K562 (cell line): ENCODE measurements around the gene HOXB1. TPM values are rescaled to one million over a fixed set of nuclear protein-coding genes. Genes with fewer than 3 reads are reported as not detected.

Source experiments
- ARID3B ChIP-seq: fragments of 250-450 bp; sonication (Bioruptor Pico); IDR thresholded peaks from 2 replicates; pipeline ENCODE4 v1.4.0; 2020; ENCODE audit warnings: borderline replicate concordance
- CHD1 ChIP-seq: fragments of 200-600 bp; sonication (generic); IDR thresholded peaks from one replicate; pipeline ENCODE4 v1.6.1; 2012; ENCODE audit warnings: mild to moderate bottlenecking, moderate library complexity, low read length, inconsistent platforms
- EGR1 ChIP-seq: fragments of 450-650 bp; conservative IDR thresholded peaks from 2 replicates; pipeline ENCODE4 v1.6.1; 2017; ENCODE audit warnings: mild to moderate bottlenecking
- LEF1 ChIP-seq: fragments of 450-650 bp; IDR thresholded peaks from 2 replicates; pipeline ENCODE4 v1.6.1; 2016; ENCODE audit warnings: mild to moderate bottlenecking
- MYNN ChIP-seq, 2 experiments: sonication (generic); formaldehyde crosslinking in 1 of 2; IDR thresholded peaks; 2 replicates each; pipeline versions ENCODE4 v1.5.0 to v1.6.1; 2016 to 2020; ENCODE audit warnings: antibody characterized with exemption in 1 of 2, missing genetic modification reagents in 1 of 2
- NFRKB ChIP-seq: fragments of 450-650 bp; IDR thresholded peaks from 2 replicates; pipeline ENCODE4 v1.6.1; 2016; ENCODE audit warnings: low read depth
- POLR2G ChIP-seq: fragments of 200-400 bp; formaldehyde crosslinking; IDR thresholded peaks from 2 replicates; pipeline ENCODE4 v1.6.1; 2017; ENCODE audit warnings: low read depth, mild to moderate bottlenecking, antibody characterized with exemption, low read length, moderate library complexity
- PPARD ChIP-seq: fragments of 250-450 bp; sonication (Bioruptor Pico); IDR thresholded peaks from 2 replicates; pipeline ENCODE4 v1.8.0; 2022; ENCODE audit warnings: inconsistent platforms, mild to moderate bottlenecking, moderate library complexity
- RREB1 ChIP-seq: fragments of 250-450 bp; sonication (Bioruptor Pico); IDR thresholded peaks from 2 replicates; pipeline ENCODE4 v1.4.0; 2020
- TAF1 ChIP-seq: IDR thresholded peaks from 2 replicates; pipeline ENCODE4 v1.6.1; 2011; ENCODE audit warnings: mild to moderate bottlenecking, low read length, moderate library complexity; ENCODE audit not compliant: insufficient read depth, control insufficient read depth, severe bottlenecking; ENCODE audit errors: extremely low read depth
- TBP ChIP-seq: optimal IDR thresholded peaks from 2 replicates; pipeline ENCODE3; 2011; ENCODE audit warnings: low read depth, low read length, improper control_type of control experiment
- USF2 ChIP-seq: sonication (generic); formaldehyde crosslinking; IDR thresholded peaks from 2 replicates; pipeline ENCODE4 v1.5.0; 2020; ENCODE audit warnings: missing genetic modification reagents
- VEZF1 ChIP-seq: fragments of 200-800 bp; sonication (Bioruptor generic); IDR thresholded peaks from 2 replicates; pipeline ENCODE4 v1.6.1; 2017; ENCODE audit warnings: missing genetic modification characterization, missing compliant biosample characterization
- ZNF740 ChIP-seq, 3 experiments: fragments of 200-800 bp in 1 of 3; sonication (Bioruptor generic) in 1 of 3; sonication (generic) in 1 of 3; formaldehyde crosslinking in 1 of 3; IDR thresholded peaks; 2 replicates each; pipeline versions ENCODE4 v1.6.1 to v1.8.0; 2016 to 2022; ENCODE audit warnings: mild to moderate bottlenecking in 2 of 3, missing compliant biosample characterization in 2 of 3, missing genetic modification characterization in 2 of 3, missing genetic modification reagents in 1 of 3
- polyA plus RNA-seq, 8 experiments: library from polyadenylated mRNA; depleted of rRNA in 4 of 8; stranded (reverse) in 5 of 8; unstranded in 3 of 8; fragments of >200 nt; fragmentation: Nextera tagmentation in 2 of 8; fragmentation: Illumina TruSeq in 1 of 8; extraction: Ambion mirVana in 2 of 8; extraction: Trizol in 1 of 8; gene quantifications; 2 replicates each; pipeline versions ENCODE4 v1.2.1 to v1.2.3, GENCODE V29; 2011 to 2014; ENCODE audit warnings: inconsistent platforms in 1 of 8, missing spikeins in 1 of 8
- total RNA-seq, 7 experiments: library from RNA; depleted of rRNA in 6 of 7; stranded (reverse); fragments of >200 nt in 6 of 7; fragmentation: Illumina TruSeq in 2 of 7; extraction: Trizol in 2 of 7; gene quantifications; 2 replicates each; pipeline versions ENCODE4 v1.2.1 to v1.2.3, GENCODE V29; 2011 to 2021; ENCODE audit warnings: low replicate concordance in 1 of 7

HOXB1 gene
- total and polyA plus RNA-seq, 9 of the 15 experiments (the other 6 are each of a cell fraction or from before 2014, with no cell fraction given) = 0.04 TPM; not detected in 8

GRCh38 chr17:48577330-48577945, 46.6 kb upstream of the HOXB1 start (continued):
- TF ChIP-seq TAF1 (peak; percentile 33), PPARD (no peak), MYNN (IDR thresholded peaks at IDR 0.05) (0 out of 2 replicates have a peak, but pooled peaks have one; percentile 26), MYNN (CRISPR knock-in tag; IDR thresholded peaks at IDR 0.05) (no peak), VEZF1 (0 out of 2 replicates have a peak, but pooled peaks have one; percentile 53), POLR2G (peak; percentile 74), ZNF740 (CRISPR knock-in tag; IDR thresholded peaks at IDR 0.05) (peak; percentile 83), ZNF740 (tag; IDR thresholded peaks at IDR 0.05) (peak in 1 of 2 experiments; percentile 80; a peak in 2 of 4 replicates), EGR1 (peak; percentile 62), RREB1 (CRISPR knock-in tag) (no peak), NFRKB (peak; percentile 4; the same call in 1 of the 2 replicates), TBP (peak; percentile 14), CHD1 (peak; percentile 59), LEF1 (peak; percentile 16; the same call in 1 of the 2 replicates), ARID3B (CRISPR knock-in tag) (no peak), USF2 (CRISPR knock-in tag) (0 out of 2 replicates have a peak, but pooled peaks have one; percentile 18)
